DMS53 treated with DMSO at 0.1 percent for 48 hours (cell line): Measurements from ENCODE around the gene VAPB.

Experiments used
- DNase-seq: peaks from one replicate; lab custom pipeline; 2025; ENCODE audit not compliant: unreplicated experiment; lab: John Stamatoyannopoulos, UW

VAPB gene

DNA sequence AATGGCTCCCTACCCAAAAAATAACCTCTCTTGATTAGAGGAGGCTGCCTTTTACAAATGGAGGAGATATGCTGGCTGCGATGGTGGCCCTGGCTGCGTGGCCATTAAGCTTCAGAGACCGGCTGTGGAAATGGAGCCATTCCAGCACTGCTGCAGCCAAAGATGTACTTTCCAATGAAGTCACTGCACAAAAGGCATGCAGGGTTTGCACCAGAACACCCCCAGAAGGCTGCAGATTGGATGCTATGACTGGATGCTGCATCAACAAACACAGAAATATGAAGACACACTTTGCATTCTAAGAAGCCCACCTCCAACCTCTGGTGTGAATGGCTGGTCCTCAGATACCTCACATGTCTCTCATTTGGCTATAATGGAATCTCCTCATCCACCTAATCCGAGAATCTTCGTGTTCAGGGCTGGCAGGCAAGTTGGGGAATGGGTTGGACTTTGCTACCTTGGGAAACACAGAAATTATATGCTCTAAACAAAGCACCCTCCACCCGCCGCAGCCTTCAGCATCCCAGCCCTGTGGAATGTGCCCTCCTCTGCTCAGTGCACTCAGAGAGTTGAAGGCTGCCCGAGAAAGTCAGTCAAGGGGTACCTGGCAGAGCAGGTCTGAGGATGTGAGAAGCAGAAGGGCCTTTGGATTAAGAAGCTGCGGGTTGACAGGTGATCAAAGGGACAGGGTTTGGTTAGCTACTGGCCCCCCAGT, 90.9 kb downstream of the VAPB start:
- no peak for DNase-seq

GRCh38 chr20:58480551-58481336, 91.7 kb downstream of the VAPB start:
- DNase-seq: no peak

DNA sequence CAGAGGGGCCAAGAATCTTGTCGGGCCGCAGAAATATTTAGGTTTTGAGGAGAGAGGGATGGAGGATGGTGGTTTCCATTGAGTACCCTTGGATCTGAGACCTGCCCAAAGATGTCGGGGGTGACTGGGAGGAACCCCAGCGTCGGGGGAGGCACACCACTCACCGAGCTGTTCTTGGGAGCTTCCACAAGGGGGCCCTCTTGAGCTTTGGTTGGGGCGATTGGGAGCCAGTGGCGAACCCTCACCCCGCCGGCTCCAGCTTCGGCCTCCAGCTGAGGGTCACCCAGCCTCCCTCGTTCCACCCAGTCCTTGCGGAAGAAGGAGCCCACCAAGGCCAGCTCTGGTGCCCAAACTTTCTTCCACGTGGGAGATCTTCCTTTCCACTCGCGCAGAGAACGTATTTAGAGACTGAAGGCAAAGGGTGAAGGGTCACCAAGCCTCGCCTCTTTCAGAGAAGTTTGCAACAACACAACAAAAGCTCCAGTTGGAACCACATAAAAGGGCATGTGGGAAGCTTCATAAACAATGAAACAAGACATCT, 92.5 kb downstream of the VAPB start:
- DNase-seq: no peak

GRCh38 chr20:58482416-58482815, 93.4 kb downstream of the VAPB start:
- no peak for DNase-seq

DNA sequence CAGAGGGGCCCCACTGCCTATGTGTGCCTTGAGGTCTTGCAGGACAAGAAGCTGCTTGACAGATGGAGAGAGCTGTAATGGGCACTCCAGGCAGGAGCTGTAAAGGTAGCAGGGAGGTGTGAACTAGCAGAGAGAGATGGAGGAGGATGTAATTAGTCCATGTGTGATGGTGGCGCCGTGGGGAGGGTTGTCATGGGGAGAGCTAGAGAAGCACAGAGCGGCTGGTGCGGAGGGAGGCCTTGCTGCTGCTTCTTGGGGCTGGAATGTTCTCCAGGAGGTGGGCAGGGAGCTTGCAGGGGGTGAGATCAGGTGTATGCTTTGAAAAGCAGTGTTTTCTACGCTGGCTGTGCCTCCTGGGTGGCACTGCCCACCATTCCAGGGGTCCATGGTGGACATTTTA, 94.0 kb downstream of the VAPB start:
- no peak for DNase-seq

GRCh38 chr20:58483470-58483869, 94.4 kb downstream of the VAPB start:
- no peak for DNase-seq

- no peak for DNase-seq
These were observed 96.4 kb downstream of the VAPB start for GRCh38 chr20:58485393-58485792.

DNA sequence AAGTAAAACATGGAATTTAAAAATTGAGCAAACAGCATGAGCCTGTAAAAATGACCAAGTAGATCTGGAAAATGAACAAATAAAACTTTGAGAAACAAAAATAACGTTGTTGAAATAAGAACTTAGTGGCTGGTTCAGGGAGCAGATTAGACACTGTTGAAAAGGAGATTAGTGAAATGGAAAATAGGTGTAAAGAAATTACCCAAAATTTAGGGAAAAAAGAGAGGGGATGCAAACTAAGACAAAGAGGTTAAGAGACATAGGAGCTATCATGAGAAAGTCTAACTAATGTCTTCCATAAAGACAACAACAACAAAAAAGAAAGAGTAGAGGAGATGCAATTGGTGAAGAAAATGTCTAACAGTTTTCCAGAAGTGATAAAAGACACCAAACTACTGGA, 97.2 kb downstream of the VAPB start:
- DNase-seq: no peak

- DNase-seq: no peak
These were observed 103.2 kb downstream of the VAPB start for GRCh38 chr20:58492074-58492718.

GRCh38 chr20:58492795-58493524, 103.9 kb downstream of the VAPB start:
- DNase-seq: no peak

GRCh38 chr20:58494923-58495622, 106.0 kb downstream of the VAPB start:
- DNase-seq: no peak

GRCh38 chr20:58495623-58496428, 106.8 kb downstream of the VAPB start:
- no peak for DNase-seq

DNA sequence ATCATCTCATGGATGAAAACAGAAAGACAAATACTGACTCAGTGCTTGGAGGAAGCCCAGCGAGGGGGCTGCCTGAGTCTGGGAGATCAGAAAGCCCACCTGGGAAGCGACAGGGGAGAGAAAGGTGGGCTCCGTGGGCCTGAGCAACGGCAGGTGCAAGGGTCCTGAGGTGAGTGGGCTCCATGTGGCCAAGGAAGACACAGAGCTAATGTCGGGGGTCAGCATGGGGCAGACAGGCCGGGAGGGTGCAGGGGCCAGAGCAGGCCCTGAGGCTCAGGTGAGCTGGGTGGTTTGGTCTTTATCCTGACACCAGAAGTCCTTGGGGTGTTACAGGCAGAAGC, 107.4 kb downstream of the VAPB start:
- DNase-seq: no peak

DNA sequence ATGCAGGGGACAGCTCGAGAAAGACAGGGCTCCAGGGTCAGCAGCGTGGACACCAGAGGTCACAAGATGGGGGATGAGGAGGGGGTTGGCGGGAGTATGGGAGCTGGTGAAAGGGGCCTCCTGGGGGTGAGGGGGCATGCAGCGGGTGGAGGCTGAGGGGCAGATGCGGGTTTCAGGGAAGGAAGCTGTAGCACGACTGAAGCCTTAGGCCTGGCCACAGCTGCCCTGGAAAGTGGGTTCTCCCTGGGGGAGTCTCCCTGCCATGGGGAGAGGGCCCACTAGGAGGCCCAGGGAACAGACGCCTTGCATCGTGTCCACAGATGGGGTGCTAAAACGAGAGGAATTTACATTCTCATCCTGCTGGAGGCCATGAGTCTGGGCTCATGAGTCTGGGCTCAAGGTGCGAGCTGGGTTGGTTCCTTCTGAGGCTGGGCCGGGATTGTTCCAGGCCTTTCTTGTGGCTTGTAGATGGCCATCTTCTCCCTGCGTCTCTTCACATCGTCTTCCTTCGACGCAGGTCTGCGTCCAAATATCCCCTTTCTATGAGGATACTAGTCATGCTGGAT, 108.1 kb downstream of the VAPB start:
- no peak for DNase-seq

GRCh38 chr20:58497724-58498469, 108.9 kb downstream of the VAPB start:
- DNase-seq: no peak

- no peak for DNase-seq
These were observed 109.5 kb downstream of the VAPB start for GRCh38 chr20:58498470-58499068.

GRCh38 chr20:58500256-58500655, 111.2 kb downstream of the VAPB start:
- no peak for DNase-seq
